Subcutaneous adipose tissue (tissue), 4 donors: ENCODE results near the gene KRTAP5-5. TPM values are rescaled to one million over a fixed set of nuclear protein-coding genes. Genes with fewer than 3 reads are reported as not detected.

Experiments
- CTCF ChIP-seq: fragments of 450-650 bp; IDR thresholded peaks from one replicate; pipeline ENCODE4 v1.5.1; 2016; ENCODE audit warnings: low read depth, mild to moderate bottlenecking, control low read depth, antibody characterized with exemption, moderate library complexity
- total RNA-seq, 4 donors: library from RNA; depleted of rRNA; stranded (reverse); fragments of >200 nt; gene quantifications; one replicate each; pipeline ENCODE4 v1.1.0, GENCODE V29; 2016

KRTAP5-5 gene
- total RNA-seq, 4 donors from 2014 or later: not detected

GRCh38 chr11:1654388-1655167 lies 25.0 kb downstream of the KRTAP5-5 start:
- no peak for TF ChIP-seq CTCF

- TF ChIP-seq CTCF: no peak
Measured at GRCh38 chr11:1655168-1656060, 25.8 kb downstream of the KRTAP5-5 start.

GRCh38 chr11:1656061-1656441 lies 26.5 kb downstream of the KRTAP5-5 start:
- no peak for TF ChIP-seq CTCF

- no peak for TF ChIP-seq CTCF
Measured at GRCh38 chr11:1656670-1657069, 27.1 kb downstream of the KRTAP5-5 start.

- TF ChIP-seq CTCF: no peak
Measured at GRCh38 chr11:1659506-1659905, 29.9 kb downstream of the KRTAP5-5 start.

GRCh38 chr11:1660111-1660867 lies 30.7 kb downstream of the KRTAP5-5 start:
- no peak for TF ChIP-seq CTCF

GRCh38 chr11:1665313-1665712 lies 35.7 kb downstream of the KRTAP5-5 start:
- no peak for TF ChIP-seq CTCF
